MM.1S (cell line): ENCODE results near the gene SNN.

Source experiments
- CTCF ChIP-seq: fragments of 300-600 bp; sonication (generic); IDR thresholded peaks from 2 replicates; pipeline ENCODE4 v1.5.1; 2016; ENCODE audit warnings: antibody characterized with exemption, low read length, mixed read lengths
- EZH2 ChIP-seq: fragments of 300-600 bp; sonication (generic); optimal IDR thresholded peaks from 2 replicates; pipeline ENCODE3; 2017; ENCODE audit warnings: low read depth, mild to moderate bottlenecking, antibody characterized with exemption, low read length, mixed read lengths
- EZH2phosphoT487 ChIP-seq: fragments of 300-600 bp; sonication (generic); IDR thresholded peaks from 2 replicates; pipeline ENCODE4 v1.6.1; 2018; ENCODE audit warnings: antibody characterized with exemption, low read length

GRCh38 chr16:11727796-11728543 lies 59.7 kb downstream of the SNN start:
- TF ChIP-seq CTCF: no peak
- no peak for TF ChIP-seq EZH2
- TF ChIP-seq EZH2phosphoT487: no peak
